Epithelial cell of proximal tubule (primary cell): Measurements from ENCODE around the gene DIS3L2. TPM values are rescaled to one million over a fixed set of nuclear protein-coding genes. Genes with fewer than 3 reads are reported as not detected.
"Not testable (repeated sequence)": the region's sequence is repeated elsewhere in the genome, so short reads cannot be mapped to it uniquely, and the experiment has no call there.

Source experiments
- DNase-seq: peaks from one replicate; pipeline ENCODE4 v3.0.0-alpha.2; 2011; ENCODE audit warnings: low read depth
- H3K4me3 ChIP-seq: 2 replicates; pipeline ENCODE4 v1.5.1; 2011; ENCODE audit warnings: low read depth, mild to moderate bottlenecking, low read length
- total RNA-seq: library from RNA; depleted of rRNA; stranded (reverse); fragments of >200 nt; gene quantifications from 2 replicates; pipeline ENCODE4 v1.2.3, GENCODE V29; 2015
- TF ChIP-seq, protein P1 (sequence below): conservative IDR thresholded peaks from 2 replicates; pipeline ENCODE4 v1.5.1; 2012; ENCODE audit warnings: low read depth, mild to moderate bottlenecking, low read length

The DIS3L2 gene
- total RNA-seq, 1 donor from 2014 or later: 31.6 TPM

DNA sequence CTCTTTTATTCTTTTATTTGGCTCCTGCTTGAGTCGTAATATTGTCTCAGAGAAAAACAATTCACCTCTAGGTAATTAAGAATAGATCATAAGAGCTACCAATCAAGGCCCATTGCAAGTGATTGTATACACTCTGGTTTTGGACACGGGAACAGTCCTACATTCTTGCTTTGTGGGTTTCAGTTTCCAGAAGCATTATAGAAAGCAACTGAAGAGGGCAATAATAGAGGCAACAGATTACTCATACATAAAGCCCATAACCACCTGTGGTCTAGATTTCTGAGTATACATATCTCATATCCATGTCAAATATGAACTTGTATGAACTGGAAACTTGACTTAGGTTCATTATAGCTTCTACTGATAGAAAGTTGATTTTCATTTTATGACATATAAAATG is 65.4 kb downstream of the DIS3L2 start:
- H3K4me3 ChIP-seq: no peak overlapping the region
- TF ChIP-seq, protein P1, sequence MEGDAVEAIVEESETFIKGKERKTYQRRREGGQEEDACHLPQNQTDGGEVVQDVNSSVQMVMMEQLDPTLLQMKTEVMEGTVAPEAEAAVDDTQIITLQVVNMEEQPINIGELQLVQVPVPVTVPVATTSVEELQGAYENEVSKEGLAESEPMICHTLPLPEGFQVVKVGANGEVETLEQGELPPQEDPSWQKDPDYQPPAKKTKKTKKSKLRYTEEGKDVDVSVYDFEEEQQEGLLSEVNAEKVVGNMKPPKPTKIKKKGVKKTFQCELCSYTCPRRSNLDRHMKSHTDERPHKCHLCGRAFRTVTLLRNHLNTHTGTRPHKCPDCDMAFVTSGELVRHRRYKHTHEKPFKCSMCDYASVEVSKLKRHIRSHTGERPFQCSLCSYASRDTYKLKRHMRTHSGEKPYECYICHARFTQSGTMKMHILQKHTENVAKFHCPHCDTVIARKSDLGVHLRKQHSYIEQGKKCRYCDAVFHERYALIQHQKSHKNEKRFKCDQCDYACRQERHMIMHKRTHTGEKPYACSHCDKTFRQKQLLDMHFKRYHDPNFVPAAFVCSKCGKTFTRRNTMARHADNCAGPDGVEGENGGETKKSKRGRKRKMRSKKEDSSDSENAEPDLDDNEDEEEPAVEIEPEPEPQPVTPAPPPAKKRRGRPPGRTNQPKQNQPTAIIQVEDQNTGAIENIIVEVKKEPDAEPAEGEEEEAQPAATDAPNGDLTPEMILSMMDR: no peak
- no peak for DNase-seq

DNA sequence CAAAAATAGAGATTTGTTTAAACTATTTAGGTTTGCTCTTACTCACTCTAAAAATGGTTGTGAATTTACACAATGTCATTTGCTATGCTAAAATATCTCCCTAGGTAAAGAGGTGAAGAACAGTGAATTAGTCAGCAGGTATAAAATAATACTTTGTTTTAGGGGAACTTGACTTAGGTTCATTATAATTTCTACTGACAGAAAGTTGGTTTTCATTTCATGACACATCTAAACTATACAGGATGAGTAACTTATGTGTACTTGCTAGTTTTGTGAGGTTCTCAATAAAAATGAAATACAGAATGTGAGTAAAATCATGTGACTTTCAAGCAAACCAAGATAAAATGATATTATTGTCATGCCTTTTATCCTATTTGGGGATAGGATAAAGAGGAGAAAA is 66.0 kb downstream of the DIS3L2 start:
- DNase-seq: no peak
- TF ChIP-seq, protein P1: no peak
- H3K4me3 ChIP-seq: no peak overlapping the region

DNA sequence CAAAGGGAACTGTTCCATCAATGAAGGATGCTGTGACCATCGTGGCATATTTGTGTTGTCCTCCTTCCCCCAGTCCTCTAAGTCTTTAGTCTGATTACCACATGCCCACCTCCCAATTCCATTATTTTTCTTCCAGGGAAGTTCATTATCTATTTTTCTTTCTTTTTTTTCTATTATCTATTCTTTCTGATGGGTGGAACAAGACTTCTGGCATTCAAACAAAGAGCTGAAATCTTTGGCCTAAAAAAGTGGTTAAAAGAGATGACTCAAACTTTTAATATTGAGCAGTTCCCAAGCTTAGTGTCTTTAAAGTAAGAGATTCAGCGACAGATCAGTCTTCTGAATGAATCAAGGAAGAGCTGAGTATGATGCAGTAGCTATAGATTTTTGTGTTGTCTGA is 66.6 kb downstream of the DIS3L2 start:
- H3K4me3 ChIP-seq: no peak overlapping the region
- TF ChIP-seq, protein P1: no peak
- no peak for DNase-seq

DNA sequence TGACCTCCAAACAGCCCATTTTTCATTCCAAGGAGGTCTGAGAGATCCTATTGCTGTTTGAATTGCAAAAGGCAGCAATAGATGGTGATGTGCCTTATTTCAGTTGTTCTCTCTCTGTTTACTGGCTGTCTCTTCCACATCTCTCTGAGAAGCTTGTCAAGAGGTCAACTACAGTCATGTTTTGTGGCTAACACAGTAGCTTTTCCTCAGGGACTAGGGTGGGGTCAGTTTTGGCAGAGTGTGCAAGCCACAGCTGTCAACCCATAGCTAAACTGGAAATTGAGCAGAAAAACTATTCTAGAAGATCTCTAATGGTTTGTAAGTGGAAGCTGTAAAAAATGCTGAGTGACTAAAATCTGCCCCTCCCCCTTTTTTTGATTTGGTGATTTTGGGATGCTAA is 67.1 kb downstream of the DIS3L2 start:
- H3K4me3 ChIP-seq: no peak overlapping the region
- TF ChIP-seq, protein P1: no peak
- no peak for DNase-seq

DNA sequence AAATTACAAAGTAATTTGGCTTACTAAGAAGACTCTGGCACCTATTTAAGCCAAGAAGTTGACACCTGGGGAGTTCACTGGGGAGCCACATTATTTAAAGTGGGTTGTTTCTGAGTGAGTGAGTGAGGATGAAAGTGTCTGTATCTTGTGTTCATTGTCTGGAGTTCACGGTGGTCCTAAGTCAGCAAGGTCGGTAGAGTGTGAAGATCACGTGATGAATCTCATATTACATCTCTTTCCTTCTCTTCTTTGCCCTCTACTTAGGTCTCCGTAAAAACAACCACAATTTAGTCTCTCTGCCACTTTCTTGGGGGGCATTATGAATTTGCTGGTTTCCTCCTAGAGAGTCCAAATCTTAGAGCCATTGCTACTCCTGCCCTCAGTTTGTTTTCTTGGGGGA is 67.8 kb downstream of the DIS3L2 start:
- no peak for DNase-seq
- no peak overlapping the region for H3K4me3 ChIP-seq
- TF ChIP-seq, protein P1: no peak

DNA sequence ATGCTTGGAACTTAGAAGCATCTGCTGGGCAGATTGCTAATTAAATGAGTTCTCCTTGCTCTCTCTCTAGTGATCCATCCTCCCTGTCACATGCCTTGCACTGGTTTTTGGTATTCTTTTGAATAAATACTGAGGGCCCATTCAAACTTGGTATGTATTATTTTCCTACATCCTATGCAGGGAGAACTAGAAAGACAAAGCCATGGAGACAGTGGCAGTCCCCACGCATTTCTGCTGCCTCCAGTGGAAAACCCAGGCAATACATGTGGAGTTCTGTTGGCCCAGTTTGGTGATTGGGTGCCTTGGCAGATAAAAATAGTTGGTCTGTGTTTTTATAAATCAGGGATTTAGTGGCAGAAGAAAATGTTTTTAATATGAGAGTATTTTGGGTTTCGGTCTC is 68.7 kb downstream of the DIS3L2 start:
- TF ChIP-seq, protein P1: peak; percentile 35
- DNase-seq: no peak
- no peak overlapping the region for H3K4me3 ChIP-seq

DNA sequence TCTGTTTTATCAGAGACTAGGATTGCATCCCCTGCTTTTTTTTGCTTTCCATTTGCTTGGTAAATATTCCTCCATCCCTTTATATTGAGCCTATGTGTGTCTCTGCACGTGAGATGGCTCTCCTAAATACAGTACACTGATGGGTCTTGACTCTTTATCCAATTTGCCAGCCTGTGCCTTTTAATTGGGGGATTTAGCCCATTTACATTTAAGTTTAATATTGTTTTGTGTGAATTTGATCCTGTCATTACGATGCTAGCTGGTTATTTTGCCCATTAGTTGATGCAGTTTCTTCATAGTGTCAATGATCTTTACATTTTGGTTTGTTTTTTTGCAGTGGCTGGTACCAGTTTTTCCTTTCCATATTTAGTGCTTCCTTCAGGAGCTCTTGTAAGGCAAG is 73.8 kb downstream of the DIS3L2 start:
- not testable (repeated sequence) for DNase-seq, H3K4me3 ChIP-seq

DNA sequence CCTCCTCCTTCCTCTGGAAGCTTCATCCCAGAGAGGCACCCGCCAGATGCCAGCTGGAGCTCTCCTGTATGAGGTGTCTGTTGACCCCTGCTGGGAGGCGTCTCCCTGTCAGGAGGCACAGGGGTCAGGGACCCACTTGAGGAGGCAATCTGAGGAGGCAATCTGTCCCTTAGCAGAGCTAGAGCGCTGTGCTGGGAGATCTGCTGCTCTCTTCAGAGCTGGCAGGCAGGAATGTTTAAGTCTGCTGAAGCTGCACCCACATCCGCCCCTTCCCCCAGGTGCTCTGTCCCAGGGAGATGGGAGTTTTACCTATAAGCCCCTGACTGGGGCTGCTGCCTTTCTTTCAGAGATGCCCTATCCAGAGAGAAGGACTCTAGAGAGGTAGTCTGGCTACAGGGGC is 75.4 kb downstream of the DIS3L2 start:
- H3K4me3 ChIP-seq, DNase-seq: not testable (repeated sequence)
